ENCODE results near the gene BRME1.

Gene BRME1

GRCh38 chr19:13881692-13882418 lies 24.1 kb downstream of the BRME1 start:
- H3K4me3 ChIP-seq (ENCODE audit: low read depth, low read length) = no peak overlapping the region
- no peak for TF ChIP-seq CTCF (IDR thresholded peaks at IDR 0.05; ENCODE audit: borderline replicate concordance, insufficient read depth, low read depth, low read length)

GRCh38 chr19:13881251-13881691 lies 24.6 kb downstream of the BRME1 start:
- TF ChIP-seq CTCF (IDR thresholded peaks at IDR 0.05; ENCODE audit: borderline replicate concordance, insufficient read depth, low read depth, low read length) = no peak
- no peak overlapping the region for H3K4me3 ChIP-seq (ENCODE audit: low read depth, low read length)

GRCh38 chr19:13880059-13881043 lies 25.6 kb downstream of the BRME1 start:
- peak; percentile 98 for TF ChIP-seq CTCF (IDR thresholded peaks at IDR 0.05; ENCODE audit: borderline replicate concordance, insufficient read depth, low read depth, low read length)
- H3K4me3 ChIP-seq (ENCODE audit: low read depth, low read length) = peak overlapping the region; percentile 27

- no peak for TF ChIP-seq CTCF (IDR thresholded peaks at IDR 0.05; ENCODE audit: borderline replicate concordance, insufficient read depth, low read depth, low read length)
Observed at GRCh38 chr19:13877303-13877702, 28.6 kb downstream of the BRME1 start.

GRCh38 chr19:13876834-13877233 lies 29.1 kb downstream of the BRME1 start, which contains the start of gene NANOS3:
TSS of gene NANOS3 (plus strand) at chr19:13877134. CDS start at chr19:13877249, 115 bp downstream.
- no peak within 1 kb of the TSS for H3K4me3 ChIP-seq (ENCODE audit: low read depth, low read length)
- no peak for TF ChIP-seq CTCF (IDR thresholded peaks at IDR 0.05; ENCODE audit: borderline replicate concordance, insufficient read depth, low read depth, low read length)

More at GRCh38 chr19:13877303-13877702, 28.6 kb downstream of the BRME1 start:
- no peak overlapping the region for H3K4me3 ChIP-seq (ENCODE audit: low read depth, low read length)

GRCh38 chr19:13875824-13876223 lies 30.1 kb downstream of the BRME1 start:
- no peak for TF ChIP-seq CTCF (IDR thresholded peaks at IDR 0.05; ENCODE audit: borderline replicate concordance, insufficient read depth, low read depth, low read length)
- no peak overlapping the region for H3K4me3 ChIP-seq (ENCODE audit: low read depth, low read length)
